NB4 (cell line): Measurements from ENCODE around the gene C1orf146.

Source experiments
- TF ChIP-seq, protein P1 (sequence below): IDR thresholded peaks from one replicate; pipeline ENCODE4 v1.5.1; 2012; ENCODE audit warnings: low read depth, low read length
- TF ChIP-seq, protein P2 (sequence below): IDR thresholded peaks from 2 replicates; pipeline ENCODE4 v1.6.1; 2011; ENCODE audit warnings: low read depth, low read length

DNA sequence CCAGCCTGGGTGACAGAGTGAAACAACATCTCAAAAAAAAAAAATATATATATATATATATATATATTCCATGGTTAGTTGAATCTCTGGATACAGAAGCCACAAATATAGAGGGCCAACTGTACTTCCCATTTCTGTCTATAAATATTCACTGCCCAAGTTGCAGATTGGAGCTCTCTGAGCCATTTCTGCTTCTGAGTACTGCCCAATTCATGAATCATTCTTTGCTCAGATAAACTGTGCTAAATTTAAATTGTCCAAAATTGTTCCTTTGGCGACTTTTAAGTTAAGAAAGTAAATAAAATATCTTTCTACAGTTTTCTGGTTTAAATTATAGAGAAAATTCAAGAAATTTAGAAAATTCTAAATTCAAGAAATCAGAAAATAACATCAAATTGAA is 23.2 kb upstream of the C1orf146 start:
- TF ChIP-seq, protein P1, sequence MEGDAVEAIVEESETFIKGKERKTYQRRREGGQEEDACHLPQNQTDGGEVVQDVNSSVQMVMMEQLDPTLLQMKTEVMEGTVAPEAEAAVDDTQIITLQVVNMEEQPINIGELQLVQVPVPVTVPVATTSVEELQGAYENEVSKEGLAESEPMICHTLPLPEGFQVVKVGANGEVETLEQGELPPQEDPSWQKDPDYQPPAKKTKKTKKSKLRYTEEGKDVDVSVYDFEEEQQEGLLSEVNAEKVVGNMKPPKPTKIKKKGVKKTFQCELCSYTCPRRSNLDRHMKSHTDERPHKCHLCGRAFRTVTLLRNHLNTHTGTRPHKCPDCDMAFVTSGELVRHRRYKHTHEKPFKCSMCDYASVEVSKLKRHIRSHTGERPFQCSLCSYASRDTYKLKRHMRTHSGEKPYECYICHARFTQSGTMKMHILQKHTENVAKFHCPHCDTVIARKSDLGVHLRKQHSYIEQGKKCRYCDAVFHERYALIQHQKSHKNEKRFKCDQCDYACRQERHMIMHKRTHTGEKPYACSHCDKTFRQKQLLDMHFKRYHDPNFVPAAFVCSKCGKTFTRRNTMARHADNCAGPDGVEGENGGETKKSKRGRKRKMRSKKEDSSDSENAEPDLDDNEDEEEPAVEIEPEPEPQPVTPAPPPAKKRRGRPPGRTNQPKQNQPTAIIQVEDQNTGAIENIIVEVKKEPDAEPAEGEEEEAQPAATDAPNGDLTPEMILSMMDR, result no peak
- TF ChIP-seq, protein P2, sequence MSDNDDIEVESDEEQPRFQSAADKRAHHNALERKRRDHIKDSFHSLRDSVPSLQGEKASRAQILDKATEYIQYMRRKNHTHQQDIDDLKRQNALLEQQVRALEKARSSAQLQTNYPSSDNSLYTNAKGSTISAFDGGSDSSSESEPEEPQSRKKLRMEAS, result no peak
